ENCODE data around the gene ANKRD11.
"Not testable (repeated sequence)": the region's sequence is repeated elsewhere in the genome, so short reads cannot be mapped to it uniquely, and the experiment has no call there.

ANKRD11 gene

GRCh38 chr16:89264800-89265550 is 225.4 kb downstream of the ANKRD11 start:
- DNase-seq (ENCODE audit: low read depth): no peak

GRCh38 chr16:89261691-89262563 is 228.4 kb downstream of the ANKRD11 start:
- DNase-seq (ENCODE audit: low read depth): no peak

GRCh38 chr16:89259901-89260300 is 230.5 kb downstream of the ANKRD11 start:
- not testable (repeated sequence) for DNase-seq (ENCODE audit: low read depth)

- no peak for DNase-seq (ENCODE audit: low read depth)
Measured at GRCh38 chr16:89257757-89258465, 232.4 kb downstream of the ANKRD11 start.

GRCh38 chr16:89257281-89257731 is 233.1 kb downstream of the ANKRD11 start:
- DNase-seq (ENCODE audit: low read depth): no peak

GRCh38 chr16:89256651-89257254 is 233.6 kb downstream of the ANKRD11 start:
- peak; percentile 77 for DNase-seq (ENCODE audit: low read depth)

- DNase-seq (ENCODE audit: low read depth): no peak
Measured at GRCh38 chr16:89253548-89254287, 236.6 kb downstream of the ANKRD11 start.

- no peak for DNase-seq (ENCODE audit: low read depth)
Measured at GRCh38 chr16:89248196-89248982, 242.0 kb downstream of the ANKRD11 start.

- DNase-seq (ENCODE audit: low read depth): not testable (repeated sequence)
Measured at GRCh38 chr16:89247734-89248075, 242.7 kb downstream of the ANKRD11 start.

- peak; percentile 93 for DNase-seq (ENCODE audit: low read depth)
Measured at GRCh38 chr16:89246903-89247733, 243.2 kb downstream of the ANKRD11 start.

GRCh38 chr16:89246383-89246902 is 243.9 kb downstream of the ANKRD11 start:
- DNase-seq (ENCODE audit: low read depth): no peak

GRCh38 chr16:89244754-89245153 is 245.6 kb downstream of the ANKRD11 start:
- no peak for DNase-seq (ENCODE audit: low read depth)

- not testable (repeated sequence) for DNase-seq (ENCODE audit: low read depth)
Measured at GRCh38 chr16:89244264-89244663, 246.1 kb downstream of the ANKRD11 start.

- no peak for DNase-seq (ENCODE audit: low read depth)
Measured at GRCh38 chr16:89243664-89244063, 246.7 kb downstream of the ANKRD11 start.

- DNase-seq (ENCODE audit: low read depth): no peak
Measured at GRCh38 chr16:89242795-89243200, 247.6 kb downstream of the ANKRD11 start.

- DNase-seq (ENCODE audit: low read depth): peak; percentile 70
Measured at GRCh38 chr16:89241187-89242007, 249.0 kb downstream of the ANKRD11 start.

- DNase-seq (ENCODE audit: low read depth): no peak
Measured at GRCh38 chr16:89237733-89238132, 252.6 kb downstream of the ANKRD11 start.

Data from stimulated activated CD8-positive, alpha-beta memory T cell treated with anti-CD3 and anti-CD28 coated beads, Interleukin-12 subunit alpha, Interleukin-12 subunit beta, amount 100 ng/mL, for 4 hours (primary cell).